ENCODE results near the gene ATG16L1.

Gene ATG16L1

DNA sequence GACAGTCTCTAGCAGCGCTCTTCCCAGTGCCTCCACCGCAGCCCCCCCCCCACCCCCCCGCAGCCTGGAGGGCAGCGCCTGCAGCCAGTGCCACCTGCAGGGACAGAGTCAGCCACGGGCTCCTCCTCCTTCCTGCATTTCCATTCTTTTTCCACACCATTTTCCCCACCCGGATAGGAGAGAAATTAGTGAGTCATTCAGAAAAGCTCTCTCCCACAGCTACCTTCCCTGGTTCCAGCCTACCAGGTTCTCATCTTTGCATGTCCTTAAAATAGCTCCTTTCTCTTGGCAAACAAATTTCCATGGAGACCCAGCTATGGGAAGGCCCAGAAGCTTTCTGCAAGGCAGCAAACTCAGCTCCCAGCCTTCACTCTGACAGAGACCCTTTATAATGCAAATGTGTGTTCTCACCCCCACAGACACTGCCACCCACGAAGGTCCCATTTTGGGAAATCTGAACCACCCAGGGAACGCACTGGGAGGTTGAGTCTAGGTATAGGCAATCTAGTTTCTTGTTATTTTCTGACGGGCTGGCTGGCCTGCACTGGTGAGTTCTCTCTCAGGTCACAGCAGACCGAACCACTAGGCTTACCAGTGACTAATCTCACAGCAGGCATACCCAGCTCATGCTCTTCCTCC is 41.8 kb upstream of the ATG16L1 start:
- DNase-seq (ENCODE audit: low read depth): peak; percentile 94
- in situ Hi-C loops (cut with HindIII; ENCODE audit: low sequenced_read_pairs): no loop called here
- TF ChIP-seq, protein P1, sequence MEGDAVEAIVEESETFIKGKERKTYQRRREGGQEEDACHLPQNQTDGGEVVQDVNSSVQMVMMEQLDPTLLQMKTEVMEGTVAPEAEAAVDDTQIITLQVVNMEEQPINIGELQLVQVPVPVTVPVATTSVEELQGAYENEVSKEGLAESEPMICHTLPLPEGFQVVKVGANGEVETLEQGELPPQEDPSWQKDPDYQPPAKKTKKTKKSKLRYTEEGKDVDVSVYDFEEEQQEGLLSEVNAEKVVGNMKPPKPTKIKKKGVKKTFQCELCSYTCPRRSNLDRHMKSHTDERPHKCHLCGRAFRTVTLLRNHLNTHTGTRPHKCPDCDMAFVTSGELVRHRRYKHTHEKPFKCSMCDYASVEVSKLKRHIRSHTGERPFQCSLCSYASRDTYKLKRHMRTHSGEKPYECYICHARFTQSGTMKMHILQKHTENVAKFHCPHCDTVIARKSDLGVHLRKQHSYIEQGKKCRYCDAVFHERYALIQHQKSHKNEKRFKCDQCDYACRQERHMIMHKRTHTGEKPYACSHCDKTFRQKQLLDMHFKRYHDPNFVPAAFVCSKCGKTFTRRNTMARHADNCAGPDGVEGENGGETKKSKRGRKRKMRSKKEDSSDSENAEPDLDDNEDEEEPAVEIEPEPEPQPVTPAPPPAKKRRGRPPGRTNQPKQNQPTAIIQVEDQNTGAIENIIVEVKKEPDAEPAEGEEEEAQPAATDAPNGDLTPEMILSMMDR (IDR thresholded peaks at IDR 0.05; ENCODE audit: low read depth, low read length, missing control alignments): no peak
- no peak overlapping the region for H3K4me3 ChIP-seq (ENCODE audit: low read depth, low read length)

DNA sequence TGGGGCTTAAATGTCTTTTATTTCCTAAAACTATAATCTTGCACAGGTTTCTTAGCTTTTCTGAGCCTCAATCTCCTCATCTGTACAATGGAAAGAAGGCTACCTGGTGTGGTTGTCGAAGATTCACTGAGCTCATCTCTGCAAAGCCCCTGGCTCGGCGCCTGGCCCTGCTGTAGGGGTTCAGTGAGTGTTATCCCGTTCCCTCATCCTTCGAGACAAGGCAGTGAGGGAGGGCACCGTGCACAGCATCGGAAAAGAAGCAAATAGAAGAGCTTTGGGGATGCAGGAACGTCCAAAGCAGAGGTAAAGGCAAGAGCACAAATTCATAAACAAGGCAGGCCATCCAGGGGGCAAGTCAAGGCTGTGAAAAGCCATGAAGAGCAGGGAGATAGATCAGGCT is 41.2 kb upstream of the ATG16L1 start:
- DNase-seq (ENCODE audit: low read depth): no peak
- no peak overlapping the region for H3K4me3 ChIP-seq (ENCODE audit: low read depth, low read length)
- TF ChIP-seq, protein P1 (IDR thresholded peaks at IDR 0.05; ENCODE audit: low read depth, low read length, missing control alignments): no peak
- in situ Hi-C loops (cut with HindIII; ENCODE audit: low sequenced_read_pairs): no loop called here

DNA sequence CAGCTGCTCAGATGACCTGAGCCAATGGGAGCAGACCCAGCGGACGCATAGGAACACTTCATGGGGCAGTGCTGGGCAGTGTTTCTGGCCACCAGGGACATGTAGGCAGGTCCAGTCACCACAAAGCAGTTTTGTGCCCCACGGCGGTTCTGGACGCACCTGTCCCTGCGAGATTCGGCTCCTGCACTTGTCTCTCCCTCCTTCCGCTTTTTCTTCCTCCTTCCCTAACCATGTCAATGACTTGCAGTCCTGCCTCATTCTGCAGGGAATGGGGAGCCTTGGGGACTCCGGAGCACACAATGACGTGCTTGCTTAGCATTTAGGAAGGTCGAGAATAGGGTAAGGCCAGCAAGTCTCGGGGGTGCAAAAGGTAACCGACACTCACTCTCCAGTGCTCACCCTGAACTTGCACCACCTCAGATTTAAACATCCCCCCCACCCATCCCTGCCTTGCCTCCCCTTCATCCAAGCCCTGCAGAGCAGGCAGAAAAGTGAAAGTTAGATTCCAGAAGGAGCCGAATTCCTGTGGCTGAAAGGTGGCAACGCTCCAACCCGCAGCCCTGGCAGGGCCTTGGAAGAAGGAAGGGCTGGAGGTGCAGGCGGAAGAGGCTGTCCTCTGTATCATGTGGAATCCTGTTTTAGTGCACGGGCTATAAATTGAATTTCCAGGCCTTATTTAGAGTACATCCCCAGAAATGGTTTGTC is 40.5 kb upstream of the ATG16L1 start:
- in situ Hi-C loops (cut with HindIII; ENCODE audit: low sequenced_read_pairs): no loop called here
- no peak overlapping the region for H3K4me3 ChIP-seq (ENCODE audit: low read depth, low read length)
- TF ChIP-seq, protein P1 (IDR thresholded peaks at IDR 0.05; ENCODE audit: low read depth, low read length, missing control alignments): no peak
- peak; percentile 96 for DNase-seq (ENCODE audit: low read depth)

DNA sequence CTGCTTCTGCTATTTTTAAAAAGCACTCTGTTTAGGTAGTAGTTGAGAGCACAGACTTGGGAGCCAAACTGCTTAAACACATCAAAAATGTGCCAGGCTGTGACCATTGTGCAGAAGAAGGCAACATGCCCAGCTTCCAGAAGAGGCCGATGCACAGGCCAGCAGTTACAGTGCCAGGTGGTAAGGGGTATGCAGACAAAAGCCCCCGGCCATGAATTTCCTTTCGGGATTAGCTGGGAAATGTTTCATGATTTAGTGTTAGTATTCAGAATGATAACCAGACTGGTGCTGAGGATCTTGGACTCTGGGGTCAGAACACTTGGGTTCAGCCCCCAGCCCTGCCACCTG is 40.0 kb upstream of the ATG16L1 start:
- no peak overlapping the region for H3K4me3 ChIP-seq (ENCODE audit: low read depth, low read length)
- TF ChIP-seq, protein P1 (IDR thresholded peaks at IDR 0.05; ENCODE audit: low read depth, low read length, missing control alignments): no peak

DNA sequence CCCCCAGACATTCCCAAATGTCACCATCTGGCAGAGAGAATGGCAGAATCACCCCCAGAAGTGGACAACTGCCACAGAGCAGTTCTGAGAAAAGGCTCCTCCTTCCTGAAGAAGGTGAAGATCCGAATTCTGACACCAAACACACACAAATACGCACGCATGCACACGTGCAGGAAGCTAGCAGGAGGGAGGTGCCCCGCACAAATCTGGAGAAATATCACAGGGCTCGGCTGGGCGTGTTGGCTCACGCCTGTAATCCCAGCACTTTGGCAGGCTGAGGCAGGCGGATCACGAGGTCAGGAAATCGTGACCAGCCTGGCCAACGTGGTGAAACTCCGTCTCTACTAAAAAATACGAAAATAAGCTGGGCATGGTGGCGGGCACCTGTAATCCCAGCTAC is 38.5 kb upstream of the ATG16L1 start:
- TF ChIP-seq, protein P1 (IDR thresholded peaks at IDR 0.05; ENCODE audit: low read depth, low read length, missing control alignments): no peak
- in situ Hi-C loops (cut with HindIII; ENCODE audit: low sequenced_read_pairs): no loop called here
- DNase-seq (ENCODE audit: low read depth): no peak
- H3K4me3 ChIP-seq (ENCODE audit: low read depth, low read length): no peak overlapping the region

More for the DNA sequence above, 40.0 kb upstream of the ATG16L1 start:
- no peak for DNase-seq (ENCODE audit: low read depth)
- in situ Hi-C loops (cut with HindIII; ENCODE audit: low sequenced_read_pairs): no loop called here

DNA sequence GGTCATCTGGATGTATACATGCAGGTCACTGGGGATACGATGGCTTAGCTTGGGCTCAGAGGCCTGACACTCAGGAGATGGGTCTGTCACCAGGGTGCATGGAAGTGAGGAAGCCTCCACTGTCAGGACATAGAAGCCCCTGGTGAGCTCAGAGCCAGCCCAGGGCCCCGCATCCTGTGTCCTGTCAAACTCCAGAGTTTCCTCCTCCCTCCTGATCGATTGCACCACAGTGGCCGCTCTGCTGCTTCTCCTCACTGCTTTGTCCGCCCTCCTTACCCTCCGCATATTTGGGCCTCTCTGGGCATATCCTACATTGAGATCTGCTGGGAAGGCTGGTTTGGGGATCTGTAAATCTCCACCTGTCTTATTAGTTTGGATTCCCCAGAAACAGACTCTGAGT is 37.5 kb upstream of the ATG16L1 start:
- DNase-seq (ENCODE audit: low read depth): no peak
- H3K4me3 ChIP-seq (ENCODE audit: low read depth, low read length): no peak overlapping the region
- in situ Hi-C loops (cut with HindIII; ENCODE audit: low sequenced_read_pairs): no loop called here
- TF ChIP-seq, protein P1 (IDR thresholded peaks at IDR 0.05; ENCODE audit: low read depth, low read length, missing control alignments): no peak

Measured in astrocyte of the cerebellum (primary cell).